ENCODE data around the gene NAE1.
"Not testable (repeated sequence)": the region's sequence is repeated elsewhere in the genome, so short reads cannot be mapped to it uniquely, and the experiment has no call there.

Gene NAE1

DNA sequence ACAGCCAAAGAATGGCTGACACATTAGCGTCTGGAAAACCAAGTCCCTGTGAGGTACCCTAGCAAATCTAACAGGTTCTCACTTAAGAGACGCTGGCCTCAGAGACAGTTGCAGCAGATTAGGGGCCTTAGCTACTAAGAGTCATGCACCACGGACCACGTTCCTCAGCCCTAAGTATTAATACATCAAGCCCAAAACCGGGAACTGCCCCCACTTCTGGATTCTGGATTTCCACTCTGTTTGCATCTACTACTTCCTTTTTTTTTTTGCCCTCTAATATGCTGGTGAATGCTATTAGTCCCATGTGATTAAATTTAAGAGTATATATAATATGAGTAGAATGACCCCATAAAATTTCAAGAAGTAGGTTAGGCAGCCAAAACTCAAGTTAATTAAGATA, 28.6 kb downstream of the NAE1 start:
- DNase-seq (ENCODE audit: low spot score), result no peak

DNA sequence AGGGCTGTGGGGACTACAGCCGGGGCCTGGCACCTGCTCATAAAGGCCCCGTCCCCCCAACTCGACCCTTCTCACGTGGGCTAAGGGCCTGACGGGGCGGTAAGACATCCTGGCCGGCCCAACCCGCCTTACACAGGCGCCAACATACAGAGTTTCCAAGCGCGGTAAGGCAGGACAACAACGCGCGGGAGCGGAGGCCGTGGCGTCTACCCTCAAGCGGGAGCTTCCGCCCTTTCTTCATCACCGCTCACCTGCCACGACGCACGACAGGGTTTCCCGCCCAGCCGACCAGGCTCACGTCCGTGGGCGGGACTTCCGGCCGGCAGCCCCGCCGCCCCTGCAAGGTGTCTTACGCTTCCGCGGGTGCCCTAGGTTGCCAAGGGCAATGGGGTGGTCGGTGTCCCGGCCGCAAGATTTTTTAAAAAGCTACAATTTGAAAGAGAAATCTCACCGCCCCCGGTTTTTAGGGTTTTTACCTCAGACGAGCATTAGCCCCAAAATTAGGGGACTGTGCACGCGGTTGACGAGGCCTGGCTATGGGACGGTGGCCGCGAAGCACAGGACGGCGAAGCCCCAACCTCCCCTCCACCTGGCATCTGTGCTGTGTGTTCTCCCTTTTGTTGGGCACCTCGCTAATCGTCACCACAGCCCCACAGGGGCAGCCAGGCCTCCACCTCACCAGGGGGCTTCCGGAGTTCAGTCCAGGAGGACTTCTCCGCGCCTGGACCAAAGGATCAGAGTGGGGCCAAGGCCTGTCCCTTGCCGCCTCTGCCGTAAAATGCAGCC, 29.3 kb downstream of the NAE1 start, which contains the start of gene TERB1:
Gene TERB1 (minus strand): TSS at position 265 of the 786 bp plus-strand sequence. CDS start 4,786 bp downstream, outside the sequence.
- DNase-seq (ENCODE audit: low spot score), result no peak

DNA sequence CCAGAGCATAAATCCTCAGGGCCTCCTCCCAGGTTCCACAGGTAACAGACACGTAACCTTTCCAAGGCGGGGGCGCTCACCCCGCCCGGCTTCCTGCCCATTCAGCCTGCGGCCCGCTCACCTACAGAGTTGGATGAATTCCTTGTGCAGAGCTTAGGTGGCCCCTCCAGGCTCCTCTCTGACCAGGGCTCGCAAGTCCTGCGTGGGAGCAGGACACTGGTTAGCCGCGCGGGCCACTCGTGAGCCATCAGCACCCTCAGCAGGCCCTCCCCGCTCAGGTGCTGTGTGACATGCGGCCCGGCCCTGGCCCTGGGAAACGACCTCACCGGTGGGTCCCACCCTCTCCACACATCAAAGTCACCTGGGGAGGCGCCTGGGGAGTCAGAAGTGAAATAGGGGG, 29.9 kb downstream of the NAE1 start:
- no peak for DNase-seq (ENCODE audit: low spot score)

DNA sequence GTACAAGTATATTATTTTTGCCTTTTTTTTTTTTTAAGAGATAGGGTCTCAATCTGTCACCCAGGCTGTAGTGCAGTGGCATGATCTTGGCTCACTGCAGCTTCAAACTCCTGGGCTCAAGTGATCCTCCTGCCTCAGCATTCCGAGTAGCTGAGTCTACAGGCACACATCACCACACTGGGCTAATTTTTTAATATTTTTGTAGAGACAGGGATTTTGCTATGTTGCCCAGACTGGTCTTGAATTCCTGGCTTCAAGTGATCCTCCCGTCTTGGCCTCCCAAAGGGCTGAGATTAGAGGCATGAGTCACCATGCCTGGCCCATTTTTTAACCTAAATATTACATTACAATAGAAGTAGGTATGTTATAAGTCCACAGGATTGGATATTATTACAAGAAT, 32.6 kb downstream of the NAE1 start:
- no peak for DNase-seq (ENCODE audit: low spot score)

DNA sequence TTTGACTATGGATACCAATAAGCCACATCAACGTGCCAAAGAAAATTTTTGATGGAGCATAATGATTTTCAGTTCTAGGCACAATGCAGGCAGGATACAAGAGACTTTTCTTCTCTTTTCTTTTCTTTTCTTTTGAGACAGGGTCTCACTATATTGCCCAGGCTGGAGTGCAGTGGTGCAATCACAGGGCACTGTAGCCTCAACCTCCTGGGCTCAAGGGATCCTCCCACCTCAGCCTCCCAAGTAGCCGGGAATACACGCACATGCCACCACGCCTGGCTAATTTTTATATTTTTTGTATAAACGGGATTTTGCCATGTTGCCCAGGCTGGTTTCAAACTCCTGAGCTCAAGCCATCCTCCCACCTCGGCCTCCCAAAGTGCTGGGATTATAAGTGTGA, 36.8 kb downstream of the NAE1 start:
- not testable (repeated sequence) for DNase-seq (ENCODE audit: low spot score)

DNA sequence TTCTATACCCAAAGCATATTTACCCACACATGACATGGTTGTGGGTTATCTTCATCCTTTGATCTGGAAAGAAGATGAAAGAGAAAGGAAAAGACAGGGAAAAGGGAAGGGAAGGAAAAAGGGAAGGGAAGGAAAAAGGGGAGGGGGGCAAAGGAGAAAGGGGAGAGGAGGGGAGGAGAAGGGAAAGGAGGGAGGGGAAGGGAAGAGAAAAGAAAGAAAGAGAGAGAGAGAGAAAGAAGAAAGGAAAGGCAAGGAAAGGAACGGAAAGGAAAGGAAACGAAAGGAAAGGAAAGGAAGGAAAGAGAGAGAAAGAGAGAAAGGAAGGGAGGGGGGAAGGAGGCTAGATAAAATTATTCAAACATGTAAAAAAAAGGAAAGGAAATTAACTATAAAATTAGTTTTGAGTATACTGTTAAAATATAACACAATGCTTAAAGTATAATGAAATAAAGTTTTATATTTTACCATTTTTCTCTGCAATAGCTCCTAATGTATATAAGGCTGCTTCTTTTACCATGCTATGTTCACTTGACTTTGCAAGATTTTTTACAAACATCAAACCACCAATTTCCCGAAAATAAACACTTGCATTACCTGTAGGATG, 40.5 kb downstream of the NAE1 start:
- no peak for DNase-seq (ENCODE audit: low spot score)

DNA sequence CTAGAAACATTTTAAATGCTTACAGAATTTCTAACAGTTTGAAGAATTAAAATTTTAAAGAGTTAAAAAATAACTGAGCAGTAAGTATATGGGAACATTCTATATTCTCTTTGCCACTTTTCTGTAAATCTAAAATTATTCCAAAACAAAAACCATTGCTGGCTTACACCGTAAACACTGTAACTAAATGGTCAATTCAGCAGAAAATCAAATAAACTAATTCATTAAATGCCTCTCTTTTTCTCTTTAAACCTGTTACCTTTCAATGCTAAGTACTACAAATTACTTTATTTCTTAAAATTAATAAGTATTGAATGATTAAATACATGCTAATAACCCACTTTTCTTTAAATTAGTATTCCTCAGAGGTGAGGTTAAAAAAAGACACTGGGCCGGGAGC, 43.3 kb downstream of the NAE1 start:
- no peak for DNase-seq (ENCODE audit: low spot score)

DNA sequence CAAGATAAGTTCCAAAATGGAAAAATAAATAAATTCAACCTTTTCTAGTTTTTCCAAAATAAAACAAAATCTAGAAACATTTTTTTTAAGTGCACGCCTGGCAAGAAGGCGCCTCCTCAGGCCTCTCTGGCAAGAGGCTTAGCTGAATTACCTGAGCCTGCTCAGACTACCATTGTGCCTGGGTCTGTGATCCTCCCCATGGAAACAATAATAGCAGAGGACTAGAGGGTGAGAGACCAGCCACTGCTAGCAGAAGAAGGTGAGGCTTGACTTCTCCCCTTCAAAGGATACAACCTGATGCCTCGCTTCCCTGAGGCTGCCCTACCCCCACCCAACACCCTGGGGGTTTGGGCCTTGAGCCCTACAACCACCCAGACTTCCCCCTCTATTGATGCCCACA, 44.2 kb downstream of the NAE1 start:
- no peak for DNase-seq (ENCODE audit: low spot score)

DNA sequence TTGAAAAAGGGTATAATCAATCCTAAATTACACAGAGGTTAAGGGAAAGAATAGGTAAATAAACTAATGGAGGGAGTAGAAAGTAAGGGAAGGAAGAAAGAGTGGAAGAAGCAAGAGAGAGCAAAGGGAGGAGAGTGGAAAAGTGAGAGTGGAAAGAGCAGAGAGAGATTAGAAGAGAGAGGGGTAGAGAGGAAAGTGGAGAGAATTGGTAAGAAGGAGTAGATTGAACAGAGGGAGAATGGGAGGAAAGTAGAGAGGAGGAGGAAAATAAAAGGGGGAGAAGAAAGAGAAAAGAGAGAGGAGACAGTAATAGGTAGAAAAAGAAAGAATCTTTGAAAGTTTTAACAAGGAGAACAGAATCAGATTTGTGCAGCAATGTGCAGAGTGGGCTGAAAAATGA, 54.3 kb downstream of the NAE1 start:
- DNase-seq (ENCODE audit: low spot score), result no peak

DNA sequence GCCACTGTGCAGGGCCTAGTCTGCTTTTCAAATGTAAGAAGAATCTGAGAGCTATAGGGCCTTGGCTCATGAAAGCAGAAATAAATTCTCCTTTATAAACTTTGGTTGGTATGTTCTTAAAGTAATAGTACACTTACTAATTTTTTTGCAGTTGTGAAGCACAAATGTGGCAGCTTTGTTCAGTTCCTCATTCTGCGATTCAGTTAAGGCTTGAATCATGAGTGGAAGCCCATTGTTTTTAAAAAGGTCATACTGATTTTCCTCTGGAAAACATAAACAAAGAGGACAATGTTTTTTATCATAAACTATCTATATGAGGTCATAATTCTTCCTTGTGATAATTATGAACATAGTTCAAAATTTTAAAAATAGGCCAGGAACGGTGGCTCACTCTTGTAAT, 55.8 kb downstream of the NAE1 start:
- DNase-seq (ENCODE audit: low spot score), result no peak

DNA sequence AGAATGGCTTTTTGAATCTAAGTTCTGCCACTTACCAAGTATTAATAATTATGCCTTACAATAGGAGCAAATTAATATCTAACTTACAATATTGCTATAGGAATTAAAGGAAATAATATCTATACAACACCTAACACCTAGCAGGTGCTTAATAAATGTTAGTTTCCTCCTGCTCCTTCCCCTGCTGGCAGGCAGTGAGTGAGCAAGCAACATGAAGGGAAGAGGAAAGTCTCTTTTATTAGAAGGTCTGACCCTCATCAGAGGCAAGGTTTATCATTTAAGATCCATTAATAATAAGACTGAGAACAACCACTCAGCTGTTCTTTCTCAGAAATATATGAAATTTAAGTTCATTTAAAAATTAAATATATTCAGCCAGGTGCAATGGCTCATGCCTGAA, 72.7 kb downstream of the NAE1 start:
- no peak for DNase-seq (ENCODE audit: low spot score)

DNA sequence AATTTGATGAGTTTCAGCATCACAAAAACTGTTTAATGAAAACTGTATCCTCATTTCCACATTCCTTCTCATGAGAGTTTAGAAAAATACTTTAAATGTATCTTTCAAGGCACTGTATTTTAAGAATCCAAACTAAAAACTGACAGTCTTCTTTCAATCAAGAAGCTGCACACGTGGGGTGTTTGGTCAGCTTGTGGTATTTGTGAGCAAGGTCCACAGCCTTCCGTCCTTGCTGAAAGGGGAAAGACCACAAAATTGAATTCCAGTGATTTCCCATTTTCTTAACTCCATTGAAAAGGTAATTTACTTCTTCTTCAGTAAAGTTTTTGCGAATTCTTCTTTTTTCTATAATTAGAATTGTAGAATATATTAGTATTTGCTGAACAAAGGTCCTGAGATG, 76.0 kb downstream of the NAE1 start:
- DNase-seq (ENCODE audit: low spot score), result no peak

DNA sequence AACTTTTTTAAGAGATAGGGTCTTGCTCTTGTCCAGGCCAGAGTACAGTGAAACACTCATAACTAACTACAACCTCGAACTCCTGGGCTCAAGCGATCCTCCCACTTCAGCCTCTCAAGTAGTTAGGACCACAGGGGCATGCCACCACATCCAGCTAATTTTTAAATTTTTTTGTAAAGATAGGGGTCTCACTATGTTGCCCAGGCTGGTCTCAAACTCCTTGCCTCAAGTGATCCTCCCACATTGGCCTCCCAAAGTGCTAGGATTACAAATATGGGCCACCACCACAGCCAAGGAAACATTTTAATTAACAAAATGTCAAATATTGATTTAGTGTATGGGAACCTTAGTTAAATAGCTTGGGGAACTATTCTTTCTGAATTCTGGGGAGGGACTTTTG, 76.6 kb downstream of the NAE1 start:
- no peak for DNase-seq (ENCODE audit: low spot score)

DNA sequence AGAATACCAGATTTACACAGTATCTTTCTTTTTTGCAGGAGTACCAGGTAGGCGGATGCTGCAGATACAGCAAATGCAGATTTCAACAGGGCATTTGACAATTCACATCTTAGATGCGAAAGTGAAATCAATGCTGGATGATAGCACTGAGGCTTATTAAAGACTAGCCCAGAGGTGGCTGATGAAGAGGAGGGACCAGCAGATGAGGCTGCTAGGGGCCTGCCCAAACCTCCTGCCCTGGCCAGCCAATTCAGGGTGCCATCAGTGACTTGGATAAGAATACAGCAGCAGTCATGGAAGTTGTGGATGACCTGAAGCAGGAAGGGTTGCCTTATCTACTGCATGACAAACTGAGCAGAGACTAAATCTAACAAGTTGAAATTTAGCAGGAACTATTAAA, 77.8 kb downstream of the NAE1 start:
- no peak for DNase-seq (ENCODE audit: low spot score)

All from SK-N-DZ (cell line).